H4 (cell line): Measurements from ENCODE around the gene NTN5. TPM values are rescaled to one million over a fixed set of nuclear protein-coding genes. Genes with fewer than 3 reads are reported as not detected.
A peak's percentile ranks its signal among the peaks of the same experiment; 100 is the strongest.
"Not testable (repeated sequence)": the region's sequence is repeated elsewhere in the genome, so short reads cannot be mapped to it uniquely, and the experiment has no call there.

Experiments
- DNase-seq: peaks from one replicate; pipeline ENCODE4 v3.0.0-alpha.2; 2015; ENCODE audit warnings: low spot score
- total RNA-seq: library from RNA; depleted of rRNA; stranded (reverse); fragments of >200 nt; shearing (Covaris generic); gene quantifications from 2 replicates; pipeline ENCODE4 v1.2.3, GENCODE V29; 2014

Gene NTN5
- total RNA-seq, 1 experiment from 2014 or later = 0.58 TPM

- no peak for DNase-seq
Observed at GRCh38 chr19:48670699-48671445, 1.9 kb downstream of the NTN5 start.

GRCh38 chr19:48669903-48670668 is 2.7 kb downstream of the NTN5 start:
- DNase-seq = no peak

GRCh38 chr19:48668761-48669160 is 4.1 kb downstream of the NTN5 start:
- DNase-seq = no peak

GRCh38 chr19:48668332-48668731 is 4.5 kb downstream of the NTN5 start:
- DNase-seq = no peak

- no peak for DNase-seq
Observed at GRCh38 chr19:48665786-48666185, 7.0 kb downstream of the NTN5 start.

GRCh38 chr19:48664476-48664875 is 8.3 kb downstream of the NTN5 start:
- DNase-seq = no peak

- no peak for DNase-seq
Observed at GRCh38 chr19:48663667-48664066, 9.2 kb downstream of the NTN5 start.

GRCh38 chr19:48661711-48662090 is 11.1 kb downstream of the NTN5 start:
- no peak for DNase-seq

- DNase-seq = peak; percentile 92
Observed at GRCh38 chr19:48660852-48661710, 11.7 kb downstream of the NTN5 start.

- no peak for DNase-seq
Observed at GRCh38 chr19:48659768-48660167, 13.0 kb downstream of the NTN5 start.

GRCh38 chr19:48658483-48658882 is 14.3 kb downstream of the NTN5 start:
- no peak for DNase-seq

GRCh38 chr19:48657828-48658227 is 15.0 kb downstream of the NTN5 start:
- not testable (repeated sequence) for DNase-seq

GRCh38 chr19:48656840-48657474 is 15.9 kb downstream of the NTN5 start:
- peak; percentile 84 for DNase-seq

- no peak for DNase-seq
Observed at GRCh38 chr19:48654299-48655059, 18.3 kb downstream of the NTN5 start.

- no peak for DNase-seq
Observed at GRCh38 chr19:48651683-48652048, 21.2 kb downstream of the NTN5 start.

- DNase-seq = no peak
Observed at GRCh38 chr19:48650974-48651682, 21.7 kb downstream of the NTN5 start.

- no peak for DNase-seq
Observed at GRCh38 chr19:48648134-48648533, 24.7 kb downstream of the NTN5 start.

- DNase-seq = peak; percentile 93
Observed at GRCh38 chr19:48646722-48647216, 26.0 kb downstream of the NTN5 start.

- DNase-seq = peak; percentile 65
Observed at GRCh38 chr19:48646001-48646721, 26.7 kb downstream of the NTN5 start, which contains the start of gene CA11. TSS of gene CA11 (minus strand) at chr19:48646187. CDS start at chr19:48645632, 555 bp downstream.
